ENCODE results near the gene CPEB2. TPM values are rescaled to one million over a fixed set of nuclear protein-coding genes. Genes with fewer than 3 reads are reported as not detected.
A peak's percentile ranks its signal among the peaks of the same experiment; 100 is the strongest.

The CPEB2 gene
- total RNA-seq, 4 donors from 2014 or later = 8.7 to 13.1 (median 10.1) TPM

DNA sequence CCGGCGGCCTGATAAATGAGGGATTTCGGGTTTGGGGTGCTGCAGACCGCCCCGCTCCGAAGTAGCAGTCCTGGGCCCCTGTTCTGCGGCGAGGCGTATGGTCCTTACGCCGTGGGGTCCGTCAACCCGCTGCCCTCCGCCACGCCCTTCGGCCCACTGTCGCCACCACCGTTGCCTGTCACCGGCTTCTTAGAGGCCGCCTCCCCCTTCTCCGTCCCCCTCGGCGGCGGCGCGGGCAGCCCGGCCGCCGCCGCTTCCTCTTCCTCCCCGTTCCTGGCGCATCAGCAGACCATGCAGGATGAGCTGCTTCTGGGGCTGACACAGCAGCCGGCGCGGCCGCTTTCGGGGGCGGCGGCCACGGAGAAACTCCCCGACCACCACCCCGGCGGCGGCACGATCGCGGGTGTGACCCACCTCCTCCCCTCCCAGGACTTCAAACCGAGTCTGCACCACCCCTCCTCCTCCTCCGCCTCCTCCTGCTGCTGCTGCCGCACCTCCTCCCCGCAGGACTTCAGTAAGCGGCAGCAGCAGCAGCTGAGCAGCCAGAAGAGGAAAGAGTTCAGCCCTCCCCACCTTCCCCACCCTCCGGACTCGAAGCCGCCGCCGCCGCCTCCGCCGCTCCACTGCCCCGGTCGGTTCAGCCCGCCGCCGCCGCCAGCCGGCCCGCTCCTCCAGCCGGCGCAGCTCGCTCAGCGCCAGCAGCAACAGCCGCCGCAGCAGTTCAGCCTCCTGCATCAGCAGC lies 549 bp downstream of the CPEB2 start:
- H3K27me3 ChIP-seq = no peaks in the 10 kb centered on the region
- intact Hi-C loops (cut with DNase I; ENCODE audit: low total_unique reads) (loop anchor here (2.0 to 5.0 kb wide), 4 partner anchors 652 to 1521 kb away; partner anchors contain the start of genes FBXL5, RAB28 and TAPT1), in situ Hi-C loops (cut with MboI; ENCODE audit: low sequenced_read_pairs in 4 of 4) (loop anchor here in 3 of 4 donors (10.0 to 25.0 kb wide), 6 partner anchors 459 to 1366 kb away; partner anchors contain the start of genes BOD1L1 (in 2 of the 3), CC2D2A (in 2 of the 3) and FBXL5 (in 1 of the 3))
- no peaks in the 10 kb centered on the region for H3K9me3 ChIP-seq
- peaks cover 0 to 4% of the 10 kb centered on the region in 2 donors for H3K36me3 ChIP-seq
- H3K27ac ChIP-seq = peak overlapping the region; percentile 96 to 99 (median 98)
- DNase-seq = peak; percentile 68
- H3K4me1 ChIP-seq = peaks cover 18 to 25% of the 10 kb centered on the region in 2 donors
- no peak for TF ChIP-seq POLR2A (IDR thresholded peaks at IDR 0.05)
- TF ChIP-seq, protein P1, sequence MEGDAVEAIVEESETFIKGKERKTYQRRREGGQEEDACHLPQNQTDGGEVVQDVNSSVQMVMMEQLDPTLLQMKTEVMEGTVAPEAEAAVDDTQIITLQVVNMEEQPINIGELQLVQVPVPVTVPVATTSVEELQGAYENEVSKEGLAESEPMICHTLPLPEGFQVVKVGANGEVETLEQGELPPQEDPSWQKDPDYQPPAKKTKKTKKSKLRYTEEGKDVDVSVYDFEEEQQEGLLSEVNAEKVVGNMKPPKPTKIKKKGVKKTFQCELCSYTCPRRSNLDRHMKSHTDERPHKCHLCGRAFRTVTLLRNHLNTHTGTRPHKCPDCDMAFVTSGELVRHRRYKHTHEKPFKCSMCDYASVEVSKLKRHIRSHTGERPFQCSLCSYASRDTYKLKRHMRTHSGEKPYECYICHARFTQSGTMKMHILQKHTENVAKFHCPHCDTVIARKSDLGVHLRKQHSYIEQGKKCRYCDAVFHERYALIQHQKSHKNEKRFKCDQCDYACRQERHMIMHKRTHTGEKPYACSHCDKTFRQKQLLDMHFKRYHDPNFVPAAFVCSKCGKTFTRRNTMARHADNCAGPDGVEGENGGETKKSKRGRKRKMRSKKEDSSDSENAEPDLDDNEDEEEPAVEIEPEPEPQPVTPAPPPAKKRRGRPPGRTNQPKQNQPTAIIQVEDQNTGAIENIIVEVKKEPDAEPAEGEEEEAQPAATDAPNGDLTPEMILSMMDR (IDR thresholded peaks at IDR 0.05 in 4 of 5, conservative IDR thresholded peaks at IDR 0.05 in 1 of 5) = no peak
- peak overlapping the region; percentile 71 to 92 (median 84) for H3K4me3 ChIP-seq
- peak; percentile 25 to 40 for ATAC-seq

DNA sequence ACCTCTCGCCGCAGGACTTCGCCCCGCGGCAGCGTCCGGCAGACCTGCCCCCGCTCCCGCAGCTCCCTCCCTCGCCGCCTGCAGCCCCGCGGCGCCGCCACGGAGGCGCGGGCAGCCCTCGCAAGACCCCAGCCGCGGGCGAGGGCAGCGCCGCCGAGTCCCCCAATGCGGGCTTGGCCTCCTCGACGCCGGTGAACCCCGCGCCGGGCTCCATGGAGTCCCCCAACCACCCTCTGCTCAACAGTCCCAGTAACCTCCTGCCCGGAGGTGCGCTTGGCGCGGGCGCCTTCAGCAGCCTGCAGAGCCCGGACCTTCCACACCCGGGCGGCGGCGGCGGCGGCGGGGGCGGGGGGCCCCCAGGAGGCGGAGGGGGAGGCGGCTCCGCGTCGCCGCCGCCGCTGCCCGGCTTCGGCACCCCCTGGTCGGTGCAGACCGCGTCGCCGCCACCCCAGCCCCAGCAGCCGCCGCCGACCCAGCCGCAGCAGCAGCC lies 1.2 kb downstream of the CPEB2 start:
- ATAC-seq (peak; percentile 13), DNase-seq (peak; percentile 15 to 53)
- Histone ChIP-seq H3K36me3 (peaks cover 0 to 10% of the 10 kb centered on the region in 2 donors), H3K9me3 (no peaks in the 10 kb centered on the region), H3K4me3 (peak overlapping the region; percentile 71 to 92 (median 84)), H3K27me3 (no peaks in the 10 kb centered on the region), H3K4me1 (peaks cover 18 to 31% of the 10 kb centered on the region in 2 donors), H3K27ac (peak overlapping the region; percentile 96 to 99 (median 98))
- in situ Hi-C loops (cut with MboI; ENCODE audit: low sequenced_read_pairs in 4 of 4) (loop anchor here in 3 of 4 donors (10.0 to 25.0 kb wide), 6 partner anchors 459 to 1366 kb away; partner anchors contain the start of genes BOD1L1 (in 2 of the 3), CC2D2A (in 2 of the 3) and FBXL5 (in 1 of the 3)), intact Hi-C loops (cut with DNase I; ENCODE audit: low total_unique reads) (loop anchor here (2.0 to 5.0 kb wide), 4 partner anchors 651 to 1521 kb away; partner anchors contain the start of genes FBXL5, RAB28 and TAPT1)
- TF ChIP-seq POLR2A (IDR thresholded peaks at IDR 0.05) = no peak
- TF ChIP-seq, protein P1 (IDR thresholded peaks at IDR 0.05 in 4 of 5, conservative IDR thresholded peaks at IDR 0.05 in 1 of 5) = peak in 1 of 5 experiments; percentile 10

DNA sequence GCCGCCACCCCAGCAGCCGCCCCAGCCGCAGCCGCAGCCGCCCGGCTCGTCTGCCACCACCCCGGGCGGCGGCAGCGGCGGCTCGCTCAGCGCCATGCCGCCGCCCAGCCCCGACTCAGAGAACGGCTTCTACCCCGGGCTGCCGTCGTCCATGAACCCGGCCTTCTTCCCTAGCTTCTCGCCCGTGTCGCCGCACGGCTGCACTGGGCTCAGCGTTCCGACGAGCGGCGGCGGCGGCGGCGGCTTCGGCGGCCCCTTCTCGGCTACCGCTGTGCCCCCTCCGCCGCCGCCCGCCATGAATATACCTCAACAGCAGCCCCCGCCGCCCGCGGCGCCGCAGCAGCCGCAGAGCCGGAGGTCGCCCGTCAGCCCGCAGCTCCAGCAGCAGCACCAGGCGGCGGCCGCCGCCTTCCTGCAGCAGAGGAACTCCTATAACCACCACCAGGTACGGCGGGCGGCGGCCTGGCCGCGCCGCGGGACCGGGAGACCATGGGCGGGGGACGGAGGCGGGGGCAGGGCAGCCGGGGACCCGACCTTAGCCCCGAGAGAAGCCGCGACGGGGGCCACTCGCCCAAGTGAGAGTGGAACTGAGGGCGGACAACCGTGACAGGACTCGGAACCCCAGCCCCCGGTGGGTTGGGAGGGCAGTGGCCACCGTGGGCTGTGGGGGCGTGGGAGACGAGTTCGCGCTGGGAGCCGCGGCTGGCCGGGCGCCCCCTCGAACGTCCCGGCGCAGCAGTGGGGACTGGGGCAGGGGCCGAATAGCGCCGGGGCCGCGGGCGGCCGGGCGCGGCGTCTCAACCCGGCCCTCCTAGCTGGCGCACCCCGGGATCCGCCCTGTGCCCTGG lies 1.8 kb downstream of the CPEB2 start:
- Histone ChIP-seq H3K4me1 (peaks cover 18 to 31% of the 10 kb centered on the region in 2 donors), H3K36me3 (peaks cover 0 to 16% of the 10 kb centered on the region in 2 donors), H3K4me3 (peak overlapping the region; percentile 80 to 87 (median 84)), H3K27me3 (no peaks in the 10 kb centered on the region), H3K9me3 (no peaks in the 10 kb centered on the region), H3K27ac (peak overlapping the region; percentile 93 to 99 (median 98))
- ATAC-seq = peak; percentile 1 to 5
- intact Hi-C loops (cut with DNase I; ENCODE audit: low total_unique reads) = loop anchor here (2.0 to 5.0 kb wide), 4 partner anchors 651 to 1522 kb away; partner anchors contain the start of genes FBXL5, RAB28 and TAPT1
- DNase-seq = peak; percentile 3 to 33
- in situ Hi-C loops (cut with MboI; ENCODE audit: low sequenced_read_pairs in 4 of 4) = loop anchor here in 3 of 4 donors (10.0 to 25.0 kb wide), 6 partner anchors 458 to 1367 kb away; partner anchors contain the start of genes BOD1L1 (in 2 of the 3), CC2D2A (in 2 of the 3) and FBXL5 (in 1 of the 3)
- TF ChIP-seq, protein P1 (IDR thresholded peaks at IDR 0.05 in 4 of 5, conservative IDR thresholded peaks at IDR 0.05 in 1 of 5) = no peak
- no peak for TF ChIP-seq POLR2A (IDR thresholded peaks at IDR 0.05)
